K562 (cell line): Measurements from ENCODE around the gene KMT5C. TPM values are rescaled to one million over a fixed set of nuclear protein-coding genes. Genes with fewer than 3 reads are reported as not detected.

Experiments used
- CAMTA2 ChIP-seq: fragments of 250-450 bp; sonication (Bioruptor Pico); conservative IDR thresholded peaks from 2 replicates; pipeline ENCODE4 v1.5.1; 2022
- CCNT2 ChIP-seq: IDR thresholded peaks from 2 replicates; pipeline ENCODE4 v1.6.1; 2011; ENCODE audit warnings: borderline replicate concordance, low read depth, mild to moderate bottlenecking, moderate library complexity, mixed read lengths, low read length; ENCODE audit not compliant: insufficient read length; ENCODE audit errors: extremely low read depth
- CXXC5 ChIP-seq: fragments of 250-450 bp; sonication (Bioruptor Pico); IDR thresholded peaks from 2 replicates; pipeline ENCODE4 v1.8.0; 2022; ENCODE audit warnings: inconsistent platforms, mild to moderate bottlenecking, moderate library complexity
- DNMT1 ChIP-seq: fragments of 450-650 bp; IDR thresholded peaks from 2 replicates; pipeline ENCODE4 v1.6.1; 2016; ENCODE audit warnings: antibody characterized with exemption, mild to moderate bottlenecking
- EGR1 ChIP-seq: fragments of 450-650 bp; conservative IDR thresholded peaks from 2 replicates; pipeline ENCODE4 v1.6.1; 2017; ENCODE audit warnings: mild to moderate bottlenecking
- HEY1 ChIP-seq: fragments of 250-450 bp; sonication (Bioruptor Pico); IDR thresholded peaks from 2 replicates; pipeline ENCODE4 v1.5.0; 2020; ENCODE audit warnings: mild to moderate bottlenecking, moderate library complexity, borderline replicate concordance
- NFIC ChIP-seq: fragments of 450-650 bp; IDR thresholded peaks from 2 replicates; pipeline ENCODE4 v1.6.1; 2017; ENCODE audit warnings: mild to moderate bottlenecking, inconsistent platforms
- NFXL1 ChIP-seq: fragments of 450-650 bp; formaldehyde crosslinking; IDR thresholded peaks from 2 replicates; pipeline ENCODE4 v1.4.0; 2021; ENCODE audit warnings: mild to moderate bottlenecking
- NONO ChIP-seq, 2 experiments: fragments of 200-400 bp in 1 of 2; fragments of 450-650 bp in 1 of 2; formaldehyde crosslinking in 1 of 2; IDR thresholded peaks; 2 replicates each; pipeline ENCODE4 v1.6.1; 2017; ENCODE audit warnings: low read depth in 2 of 2, mild to moderate bottlenecking in 2 of 2, moderate library complexity in 2 of 2, low read length in 1 of 2
- PREB ChIP-seq: sonication (generic); formaldehyde crosslinking; IDR thresholded peaks from 2 replicates; pipeline ENCODE4 v1.8.1; 2023; ENCODE audit warnings: mild to moderate bottlenecking, missing genetic modification reagents
- RCOR1 ChIP-seq, 2 experiments: IDR thresholded peaks; 2 replicates each; pipeline ENCODE4 v1.6.1; 2012; ENCODE audit warnings: low read depth in 2 of 2, low read length in 2 of 2, borderline replicate concordance in 1 of 2, improper control_type of control experiment in 1 of 2
- TRIM24 ChIP-seq, 2 experiments: fragments of 450-650 bp; IDR thresholded peaks; 2 replicates each; pipeline ENCODE4 v1.6.1; 2016
- USF1 ChIP-seq: sonication (generic); formaldehyde crosslinking; IDR thresholded peaks from 2 replicates; pipeline ENCODE4 v1.9.0; 2022; ENCODE audit warnings: mild to moderate bottlenecking, missing genetic modification reagents
- ZNF140 ChIP-seq: fragments of 250-450 bp; sonication (Bioruptor Pico); IDR thresholded peaks from 2 replicates; pipeline ENCODE4 v1.8.0; 2021; ENCODE audit warnings: moderate library complexity, mild to moderate bottlenecking, inconsistent platforms
- ZNF431 ChIP-seq: sonication (generic); formaldehyde crosslinking; IDR thresholded peaks from 2 replicates; pipeline ENCODE4 v1.8.0; 2022; ENCODE audit warnings: mild to moderate bottlenecking, missing genetic modification reagents
- ZNF583 ChIP-seq: fragments of 250-450 bp; sonication (Bioruptor Pico); IDR thresholded peaks from 2 replicates; pipeline ENCODE4 v1.4.0; 2020
- ZNF589 ChIP-seq: fragments of 200-800 bp; sonication (Bioruptor generic); IDR thresholded peaks from 2 replicates; pipeline ENCODE4 v1.6.1; 2016; ENCODE audit warnings: low read depth, missing genetic modification characterization, missing compliant biosample characterization
- polyA plus RNA-seq, 8 experiments: library from polyadenylated mRNA; depleted of rRNA in 4 of 8; stranded (reverse) in 5 of 8; unstranded in 3 of 8; fragments of >200 nt; fragmentation: Nextera tagmentation in 2 of 8; fragmentation: Illumina TruSeq in 1 of 8; extraction: Ambion mirVana in 2 of 8; extraction: Trizol in 1 of 8; gene quantifications; 2 replicates each; pipeline versions ENCODE4 v1.2.1 to v1.2.3, GENCODE V29; 2011 to 2014; ENCODE audit warnings: inconsistent platforms in 1 of 8, missing spikeins in 1 of 8
- total RNA-seq, 7 experiments: library from RNA; depleted of rRNA in 6 of 7; stranded (reverse); fragments of >200 nt in 6 of 7; fragmentation: Illumina TruSeq in 2 of 7; extraction: Trizol in 2 of 7; gene quantifications; 2 replicates each; pipeline versions ENCODE4 v1.2.1 to v1.2.3, GENCODE V29; 2011 to 2021; ENCODE audit warnings: low replicate concordance in 1 of 7
- TF ChIP-seq, protein P1 (sequence below): fragments of 450-650 bp; IDR thresholded peaks from 2 replicates; pipeline ENCODE4 v1.6.1; 2017; ENCODE audit warnings: mild to moderate bottlenecking, moderate library complexity
- TF ChIP-seq, protein P2 (sequence below): sonication (generic); formaldehyde crosslinking; IDR thresholded peaks from 2 replicates; pipeline ENCODE4 v1.8.1; 2023; ENCODE audit warnings: mild to moderate bottlenecking, missing genetic modification reagents
- TF ChIP-seq, protein P3 (sequence below): fragments of 250-450 bp; sonication (Bioruptor Pico); IDR thresholded peaks from 2 replicates; pipeline ENCODE4 v1.8.0; 2022; ENCODE audit warnings: moderate library complexity, mild to moderate bottlenecking, inconsistent platforms

KMT5C gene
- total and polyA plus RNA-seq, 9 of the 15 experiments (the other 6 are each of a cell fraction or from before 2014, with no cell fraction given): 0.15 to 53.5 (median 16.6) TPM

DNA sequence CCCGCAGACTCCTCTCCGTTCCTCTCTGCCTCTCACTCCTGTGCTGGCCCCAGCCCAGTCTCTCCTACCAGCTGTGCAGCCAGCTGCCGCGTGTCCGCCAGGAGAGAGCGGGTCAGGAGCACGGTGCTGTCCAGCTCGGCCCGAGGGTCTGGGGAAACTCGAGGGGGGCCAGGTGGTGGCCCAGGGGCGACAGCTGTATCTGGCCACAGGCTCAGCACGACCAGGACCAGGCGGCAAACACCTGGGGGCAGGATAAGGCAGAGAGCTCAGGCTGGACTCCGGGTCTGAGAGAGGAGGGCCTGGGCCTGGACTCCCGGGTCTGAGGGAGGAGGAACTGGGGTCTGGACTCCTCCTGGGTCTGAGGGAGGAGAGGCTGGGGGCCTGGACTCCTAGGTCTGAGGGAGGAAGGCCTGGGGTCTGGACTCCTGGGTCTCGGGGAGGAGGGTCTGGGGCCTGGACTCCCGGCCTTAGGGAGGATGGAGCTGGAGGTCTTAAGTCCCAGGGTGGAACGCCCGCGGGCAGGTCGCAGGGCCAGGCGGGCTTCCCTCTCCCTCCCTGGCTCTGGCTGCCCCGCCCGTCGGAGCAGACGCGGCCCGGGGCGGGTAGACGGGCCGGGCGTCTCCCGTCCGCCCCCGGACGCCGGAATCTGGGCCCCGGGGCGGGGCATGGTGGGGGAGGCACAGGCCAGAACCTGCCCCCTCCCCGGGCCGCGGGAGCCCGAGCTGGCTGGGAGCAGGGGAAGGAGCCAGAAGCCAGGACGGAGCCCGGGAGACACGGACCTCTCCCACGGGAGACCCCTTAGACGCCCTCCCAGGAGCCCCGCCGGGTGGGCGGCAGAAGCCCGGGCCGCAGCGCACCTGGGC is 29.3 kb downstream of the KMT5C start (continued):
- TF ChIP-seq EGR1: peak; percentile 95
- no peak for TF ChIP-seq NFXL1 (CRISPR knock-in tag)
- TF ChIP-seq ZNF431 (CRISPR knock-in tag): no peak
- peak in 1 of 2 experiments; percentile 8; a peak in 1 of 4 replicates for TF ChIP-seq TRIM24 (IDR thresholded peaks at IDR 0.05)
- TF ChIP-seq RCOR1 (IDR thresholded peaks at IDR 0.05; ENCODE audit: borderline replicate concordance in 1 of 2, low read depth in 2 of 2, low read length in 2 of 2): peak in 1 of 2 experiments; percentile 63; a peak in 2 of 4 replicates
- no peak for TF ChIP-seq ZNF140 (CRISPR knock-in tag)
- TF ChIP-seq USF1 (CRISPR knock-in tag): no peak
- no peak for TF ChIP-seq PREB (CRISPR knock-in tag)
- peak; percentile 57 for TF ChIP-seq CCNT2
- TF ChIP-seq, protein P1, sequence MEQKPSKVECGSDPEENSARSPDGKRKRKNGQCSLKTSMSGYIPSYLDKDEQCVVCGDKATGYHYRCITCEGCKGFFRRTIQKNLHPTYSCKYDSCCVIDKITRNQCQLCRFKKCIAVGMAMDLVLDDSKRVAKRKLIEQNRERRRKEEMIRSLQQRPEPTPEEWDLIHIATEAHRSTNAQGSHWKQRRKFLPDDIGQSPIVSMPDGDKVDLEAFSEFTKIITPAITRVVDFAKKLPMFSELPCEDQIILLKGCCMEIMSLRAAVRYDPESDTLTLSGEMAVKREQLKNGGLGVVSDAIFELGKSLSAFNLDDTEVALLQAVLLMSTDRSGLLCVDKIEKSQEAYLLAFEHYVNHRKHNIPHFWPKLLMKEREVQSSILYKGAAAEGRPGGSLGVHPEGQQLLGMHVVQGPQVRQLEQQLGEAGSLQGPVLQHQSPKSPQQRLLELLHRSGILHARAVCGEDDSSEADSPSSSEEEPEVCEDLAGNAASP: no peak
- TF ChIP-seq, protein P2, sequence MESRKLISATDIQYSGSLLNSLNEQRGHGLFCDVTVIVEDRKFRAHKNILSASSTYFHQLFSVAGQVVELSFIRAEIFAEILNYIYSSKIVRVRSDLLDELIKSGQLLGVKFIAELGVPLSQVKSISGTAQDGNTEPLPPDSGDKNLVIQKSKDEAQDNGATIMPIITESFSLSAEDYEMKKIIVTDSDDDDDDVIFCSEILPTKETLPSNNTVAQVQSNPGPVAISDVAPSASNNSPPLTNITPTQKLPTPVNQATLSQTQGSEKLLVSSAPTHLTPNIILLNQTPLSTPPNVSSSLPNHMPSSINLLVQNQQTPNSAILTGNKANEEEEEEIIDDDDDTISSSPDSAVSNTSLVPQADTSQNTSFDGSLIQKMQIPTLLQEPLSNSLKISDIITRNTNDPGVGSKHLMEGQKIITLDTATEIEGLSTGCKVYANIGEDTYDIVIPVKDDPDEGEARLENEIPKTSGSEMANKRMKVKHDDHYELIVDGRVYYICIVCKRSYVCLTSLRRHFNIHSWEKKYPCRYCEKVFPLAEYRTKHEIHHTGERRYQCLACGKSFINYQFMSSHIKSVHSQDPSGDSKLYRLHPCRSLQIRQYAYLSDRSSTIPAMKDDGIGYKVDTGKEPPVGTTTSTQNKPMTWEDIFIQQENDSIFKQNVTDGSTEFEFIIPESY (CRISPR knock-in tag): peak; percentile 94
- 0 out of 4 replicates have a peak, but pooled peaks of 1 of the 2 experiments have one; percentile 20 for TF ChIP-seq NONO (IDR thresholded peaks at IDR 0.05; ENCODE audit: low read depth in 2 of 2, low read length in 1 of 2)
- no peak for TF ChIP-seq HEY1 (CRISPR knock-in tag)
- TF ChIP-seq NFIC: peak; percentile 40; the same call in 1 of the 2 replicates
- no peak for TF ChIP-seq DNMT1
- TF ChIP-seq, protein P3, sequence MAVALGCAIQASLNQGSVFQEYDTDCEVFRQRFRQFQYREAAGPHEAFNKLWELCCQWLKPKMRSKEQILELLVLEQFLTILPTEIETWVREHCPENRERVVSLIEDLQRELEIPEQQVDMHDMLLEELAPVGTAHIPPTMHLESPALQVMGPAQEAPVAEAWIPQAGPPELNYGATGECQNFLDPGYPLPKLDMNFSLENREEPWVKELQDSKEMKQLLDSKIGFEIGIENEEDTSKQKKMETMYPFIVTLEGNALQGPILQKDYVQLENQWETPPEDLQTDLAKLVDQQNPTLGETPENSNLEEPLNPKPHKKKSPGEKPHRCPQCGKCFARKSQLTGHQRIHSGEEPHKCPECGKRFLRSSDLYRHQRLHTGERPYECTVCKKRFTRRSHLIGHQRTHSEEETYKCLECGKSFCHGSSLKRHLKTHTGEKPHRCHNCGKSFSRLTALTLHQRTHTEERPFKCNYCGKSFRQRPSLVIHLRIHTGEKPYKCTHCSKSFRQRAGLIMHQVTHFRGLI (CRISPR knock-in tag): no peak
- no peak for TF ChIP-seq ZNF583 (CRISPR knock-in tag)
- no peak for TF ChIP-seq ZNF589 (CRISPR knock-in tag)
- peak; percentile 39 for TF ChIP-seq CXXC5 (CRISPR knock-in tag)
- TF ChIP-seq CAMTA2 (CRISPR knock-in tag): no peak
